Mesendoderm (in vitro differentiated cells): ENCODE results near the gene PSD2.

Source experiments
- DNase-seq: peaks from one replicate; pipeline ENCODE4 v3.0.0; 2013
- H2AK5ac ChIP-seq: 2 replicates; pipeline ENCODE4 v1.6.1; 2013; ENCODE audit warnings: low read length, inconsistent platforms
- H2BK120ac ChIP-seq: 2 replicates; pipeline ENCODE4 v1.6.1; 2013; ENCODE audit warnings: low read depth, mild to moderate bottlenecking, low read length, moderate library complexity, mixed read lengths
- H2BK15ac ChIP-seq: replicated peaks from 2 replicates; pipeline ENCODE4 v1.6.1; 2013; ENCODE audit warnings: low read depth, mild to moderate bottlenecking, moderate library complexity
- H2BK5ac ChIP-seq: 2 replicates; pipeline ENCODE4 v1.6.1; 2013; ENCODE audit warnings: low read length, inconsistent platforms
- H3K18ac ChIP-seq: 2 replicates; pipeline ENCODE4 v1.6.1; 2013; ENCODE audit warnings: mild to moderate bottlenecking, low read length, mixed read lengths
- H3K23ac ChIP-seq: one replicate; pipeline ENCODE4 v1.6.1; 2013; ENCODE audit warnings: low read length
- H3K27ac ChIP-seq: 2 replicates; pipeline ENCODE4 v1.5.1; 2013; ENCODE audit warnings: low read depth, mild to moderate bottlenecking, inconsistent platforms, low read length, moderate library complexity
- H3K27me3 ChIP-seq: 2 replicates; pipeline ENCODE4 v1.6.1; 2013; ENCODE audit warnings: low read length, control low read depth, mild to moderate bottlenecking, inconsistent platforms; ENCODE audit not compliant: insufficient read depth, poor library complexity
- H3K36me3 ChIP-seq: 2 replicates; pipeline ENCODE4 v1.6.1; 2013; ENCODE audit warnings: low read length, inconsistent platforms; ENCODE audit not compliant: control insufficient read depth, insufficient read depth
- H3K4ac ChIP-seq: one replicate; pipeline ENCODE4 v1.6.1; 2013; ENCODE audit warnings: low read depth, mild to moderate bottlenecking, low read length, moderate library complexity
- H3K4me1 ChIP-seq: 2 replicates; pipeline ENCODE4 v1.6.1; 2013; ENCODE audit warnings: low read depth, low read length, inconsistent platforms; ENCODE audit not compliant: control insufficient read depth
- H3K4me2 ChIP-seq: 2 replicates; pipeline ENCODE4 v1.6.1; 2013; ENCODE audit warnings: low read length
- H3K4me3 ChIP-seq: 2 replicates; pipeline ENCODE4 v1.5.1; 2013; ENCODE audit warnings: mild to moderate bottlenecking, low read length
- H3K56ac ChIP-seq: one replicate; pipeline ENCODE4 v1.6.1; 2013; ENCODE audit warnings: low read length
- H3K79me1 ChIP-seq: 2 replicates; pipeline ENCODE4 v1.6.1; 2013; ENCODE audit warnings: low read length, inconsistent platforms
- H3K79me2 ChIP-seq: 2 replicates; pipeline ENCODE4 v1.6.1; 2013; ENCODE audit warnings: mild to moderate bottlenecking, low read length; ENCODE audit not compliant: control insufficient read depth, insufficient read depth
- H3K9ac ChIP-seq: 2 replicates; pipeline ENCODE4 v1.6.1; 2013; ENCODE audit warnings: low read length, inconsistent platforms
- H4K5ac ChIP-seq: one replicate; pipeline ENCODE4 v1.6.1; 2013; ENCODE audit warnings: low read length
- H4K8ac ChIP-seq: one replicate; pipeline ENCODE4 v1.6.1; 2013; ENCODE audit warnings: low read depth, mild to moderate bottlenecking, control low read depth, low read length, moderate library complexity
- WGBS: extraction: QIAGEN DNeasy Blood & Tissue Kit; methylation state at CpG from one replicate; pipeline ENCODE4 v1.1.7; 2013; ENCODE audit warnings: low lambda C conversion rate, missing lambda C conversion rate; ENCODE audit not compliant: insufficient coverage; ENCODE audit errors: extremely low coverage; 5-methylcytosine and 5-hydroxymethylcytosine counted together

The PSD2 gene

DNA sequence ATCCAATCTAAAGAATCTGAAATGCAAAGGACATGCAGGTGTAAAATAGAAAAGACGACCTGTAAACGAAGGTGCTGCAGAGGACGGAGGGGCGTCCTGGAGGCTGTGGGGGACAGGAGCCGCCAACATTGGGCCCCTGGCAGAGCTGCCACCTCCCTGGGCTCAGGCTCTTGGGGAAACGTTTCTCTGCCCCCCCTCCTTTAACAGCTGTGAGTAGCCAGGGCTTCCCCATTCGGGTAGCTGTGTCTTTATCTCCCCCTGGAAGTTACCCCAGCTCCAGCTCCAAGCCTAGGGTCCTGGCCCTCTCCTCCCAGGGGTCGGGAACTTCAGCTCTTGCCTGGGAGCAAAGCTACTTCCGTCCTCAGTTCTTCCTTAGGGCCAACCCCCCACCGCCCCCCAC lies 51.5 kb downstream of the PSD2 start:
- Histone ChIP-seq H2BK15ac (no peak overlapping the region), H3K4me3 (no peak overlapping the region), H3K4me2 (no peak overlapping the region), H3K27me3 (peaks cover 12% of the 10 kb centered on the region), H3K36me3 (no peaks in the 10 kb centered on the region), H3K79me2 (no peaks in the 10 kb centered on the region), H3K27ac (no peak overlapping the region), H3K23ac (no peak overlapping the region), H4K8ac (no peak overlapping the region), H3K4me1 (no peaks in the 10 kb centered on the region), H3K4ac (no peak overlapping the region), H3K18ac (no peak overlapping the region), H3K56ac (no peak overlapping the region), H2BK5ac (no peak overlapping the region), H2BK120ac (no peak overlapping the region), H3K79me1 (no peaks in the 10 kb centered on the region), H2AK5ac (no peak overlapping the region), H3K9ac (no peak overlapping the region), H4K5ac (no peak overlapping the region)
- WGBS, result no CpG with 5 or more reads among the region's 10 CpGs
- no peak for DNase-seq

DNA sequence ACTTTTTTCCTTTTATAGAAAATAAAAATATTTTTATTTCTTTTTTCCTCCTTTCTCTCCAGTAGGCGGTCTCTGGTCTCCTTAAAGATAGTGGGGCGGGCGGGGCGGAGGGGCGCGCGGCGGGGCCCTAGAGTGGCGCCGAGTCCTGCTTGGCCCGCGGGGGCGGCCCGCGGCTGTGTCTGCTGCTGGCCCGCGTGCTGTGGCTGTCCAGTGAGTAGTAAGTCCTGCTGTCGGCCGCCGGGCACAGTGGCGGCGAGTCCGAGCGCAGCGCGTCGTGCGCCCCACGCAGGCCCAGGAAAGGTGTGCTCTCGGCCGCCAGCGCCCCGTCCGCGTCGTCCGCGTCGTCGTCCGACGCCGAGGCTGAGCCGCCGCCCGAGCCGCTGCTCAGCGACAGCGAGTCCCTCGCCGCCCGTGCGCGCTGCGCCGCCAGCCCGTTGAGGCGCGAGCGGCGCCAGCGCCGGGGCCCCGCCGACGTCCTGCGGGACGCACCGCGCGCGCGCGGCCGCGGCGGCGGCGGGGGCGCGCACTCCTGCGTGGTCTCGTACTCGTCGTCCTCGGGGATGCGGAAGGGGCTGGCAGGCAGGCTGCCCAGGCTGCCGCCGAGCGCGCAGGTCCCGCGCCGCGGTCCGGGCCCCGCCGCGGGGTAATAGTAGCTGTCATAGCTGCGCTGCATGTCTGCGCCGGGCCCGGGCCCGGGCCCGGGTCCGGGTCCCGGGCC lies 52.3 kb downstream of the PSD2 start:
- no peak overlapping the region for H3K4ac ChIP-seq
- no peak overlapping the region for H3K27ac ChIP-seq
- no peak overlapping the region for H4K8ac ChIP-seq
- no peaks in the 10 kb centered on the region for H3K36me3 ChIP-seq
- H2BK15ac ChIP-seq, result no peak overlapping the region
- H3K27me3 ChIP-seq, result peaks cover 12% of the 10 kb centered on the region
- peak overlapping the region; percentile 53 for H3K4me2 ChIP-seq
- H2BK120ac ChIP-seq, result no peak overlapping the region
- peak; percentile 60 for DNase-seq
- no peak overlapping the region for H2BK5ac ChIP-seq
- H3K18ac ChIP-seq, result no peak overlapping the region
- no peak overlapping the region for H2AK5ac ChIP-seq
- H3K4me1 ChIP-seq, result no peaks in the 10 kb centered on the region
- H3K4me3 ChIP-seq, result peak overlapping the region; percentile 5
- H4K5ac ChIP-seq, result no peak overlapping the region
- peak overlapping the region; percentile 76 for H3K56ac ChIP-seq
- H3K79me1 ChIP-seq, result no peaks in the 10 kb centered on the region
- peak overlapping the region; percentile 51 for H3K9ac ChIP-seq
- H3K79me2 ChIP-seq, result no peaks in the 10 kb centered on the region
- no peak overlapping the region for H3K23ac ChIP-seq
- no CpG with 5 or more reads among the region's 107 CpGs for WGBS

DNA sequence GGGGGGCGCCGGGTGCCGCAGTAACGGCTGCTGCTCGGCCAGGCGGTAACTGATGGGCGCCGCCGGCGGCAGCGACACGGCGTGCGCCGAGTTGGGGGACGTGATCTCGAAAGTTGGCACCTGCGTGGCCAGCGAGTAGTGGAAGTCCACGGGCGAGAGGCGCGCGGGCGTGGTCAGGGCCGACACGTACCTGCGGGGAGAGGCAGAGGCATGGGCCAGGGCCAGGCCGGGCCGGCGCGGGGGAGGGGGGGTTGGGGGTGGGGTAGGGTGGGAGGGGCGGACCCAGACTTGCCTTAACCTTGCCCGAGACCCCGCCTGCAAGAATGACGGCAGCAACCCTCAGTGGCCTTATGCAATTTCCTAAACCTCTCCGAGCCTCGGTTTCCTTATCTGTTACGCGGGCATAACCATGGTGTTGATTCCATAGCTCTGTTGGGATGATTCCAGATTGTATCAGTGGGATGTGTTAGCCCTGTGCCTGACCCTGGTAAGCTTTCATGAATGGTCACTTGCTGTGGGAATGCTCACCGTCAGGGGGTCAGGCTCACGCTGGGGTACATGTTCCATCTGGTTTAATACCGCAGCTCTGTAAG lies 53.0 kb downstream of the PSD2 start:
- H4K8ac ChIP-seq, result no peak overlapping the region
- peak overlapping the region; percentile 43 for H3K9ac ChIP-seq
- H2BK15ac ChIP-seq, result no peak overlapping the region
- H3K4me2 ChIP-seq, result peak overlapping the region; percentile 53
- H3K23ac ChIP-seq, result no peak overlapping the region
- no peak overlapping the region for H2AK5ac ChIP-seq
- no CpG with 5 or more reads among the region's 43 CpGs for WGBS
- H3K4me1 ChIP-seq, result no peaks in the 10 kb centered on the region
- H3K18ac ChIP-seq, result no peak overlapping the region
- H3K27ac ChIP-seq, result no peak overlapping the region
- H3K36me3 ChIP-seq, result no peaks in the 10 kb centered on the region
- H3K27me3 ChIP-seq, result peaks cover 12% of the 10 kb centered on the region
- no peak overlapping the region for H2BK120ac ChIP-seq
- H4K5ac ChIP-seq, result no peak overlapping the region
- H2BK5ac ChIP-seq, result no peak overlapping the region
- no peaks in the 10 kb centered on the region for H3K79me2 ChIP-seq
- H3K4ac ChIP-seq, result no peak overlapping the region
- DNase-seq, result peak; percentile 24
- H3K79me1 ChIP-seq, result no peaks in the 10 kb centered on the region
- peak overlapping the region; percentile 5 for H3K4me3 ChIP-seq
- peak overlapping the region; percentile 75 for H3K56ac ChIP-seq

DNA sequence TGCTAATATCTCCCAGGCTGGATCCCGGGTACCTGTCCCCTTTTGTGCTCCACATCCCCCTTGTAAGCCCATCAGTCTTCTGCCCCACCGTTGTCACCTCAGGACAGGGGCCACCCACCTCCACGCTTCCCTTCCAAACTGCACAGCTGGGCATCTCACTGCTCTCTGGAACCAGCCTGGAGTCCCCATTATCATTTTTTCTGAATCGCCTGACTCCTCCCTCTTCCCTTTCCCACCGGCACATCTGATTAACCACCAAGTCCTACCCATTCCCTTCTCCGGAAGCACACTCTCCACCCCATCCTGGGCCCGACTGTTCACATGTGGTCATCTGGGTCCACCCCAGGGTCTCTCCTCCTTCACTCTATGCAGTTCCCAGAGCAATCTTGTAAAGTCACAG lies 53.9 kb downstream of the PSD2 start:
- H3K4me1 ChIP-seq, result no peaks in the 10 kb centered on the region
- H3K56ac ChIP-seq, result no peak overlapping the region
- no peak overlapping the region for H4K8ac ChIP-seq
- H3K27ac ChIP-seq, result no peak overlapping the region
- no peaks in the 10 kb centered on the region for H3K79me2 ChIP-seq
- no peak overlapping the region for H2BK120ac ChIP-seq
- H3K36me3 ChIP-seq, result no peaks in the 10 kb centered on the region
- no peak overlapping the region for H3K9ac ChIP-seq
- no peaks in the 10 kb centered on the region for H3K79me1 ChIP-seq
- H3K23ac ChIP-seq, result no peak overlapping the region
- H3K4me2 ChIP-seq, result no peak overlapping the region
- no peak overlapping the region for H3K4me3 ChIP-seq
- H3K18ac ChIP-seq, result no peak overlapping the region
- H3K27me3 ChIP-seq, result peaks cover 12% of the 10 kb centered on the region
- no peak overlapping the region for H2BK15ac ChIP-seq
- no CpG with 5 or more reads among the region's 7 CpGs for WGBS
- no peak overlapping the region for H2BK5ac ChIP-seq
- no peak overlapping the region for H3K4ac ChIP-seq
- no peak for DNase-seq
- no peak overlapping the region for H2AK5ac ChIP-seq
- no peak overlapping the region for H4K5ac ChIP-seq

DNA sequence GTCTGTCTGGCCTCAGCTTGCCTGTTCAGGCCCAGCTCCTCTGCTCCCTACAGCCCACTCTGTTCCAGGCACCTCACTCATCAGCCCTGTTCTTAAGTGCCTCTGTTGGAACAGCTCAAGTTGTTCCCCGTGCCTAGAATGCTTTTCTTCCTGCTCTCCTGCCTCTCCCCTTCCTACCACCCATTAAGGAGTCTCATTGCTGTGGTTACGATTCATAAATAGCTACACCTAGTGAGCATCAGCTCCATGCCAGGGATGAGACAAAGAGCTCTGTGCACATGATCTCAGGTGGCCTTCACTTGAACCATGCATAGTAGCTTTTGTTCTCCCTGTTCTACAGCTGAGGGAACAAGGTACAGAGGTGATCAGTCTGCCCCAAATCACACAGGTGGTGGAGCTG lies 54.3 kb downstream of the PSD2 start:
- no peaks in the 10 kb centered on the region for H3K36me3 ChIP-seq
- H2BK120ac ChIP-seq, result no peak overlapping the region
- no peak overlapping the region for H3K23ac ChIP-seq
- H3K27me3 ChIP-seq, result peaks cover 12% of the 10 kb centered on the region
- WGBS, result no CpG with 5 or more reads among the region's 2 CpGs
- no peak overlapping the region for H3K4ac ChIP-seq
- no peaks in the 10 kb centered on the region for H3K4me1 ChIP-seq
- H2AK5ac ChIP-seq, result no peak overlapping the region
- H3K56ac ChIP-seq, result no peak overlapping the region
- H2BK5ac ChIP-seq, result no peak overlapping the region
- no peak overlapping the region for H3K27ac ChIP-seq
- no peak overlapping the region for H3K9ac ChIP-seq
- no peak for DNase-seq
- H2BK15ac ChIP-seq, result no peak overlapping the region
- no peaks in the 10 kb centered on the region for H3K79me2 ChIP-seq
- H3K18ac ChIP-seq, result no peak overlapping the region
- H3K4me3 ChIP-seq, result no peak overlapping the region
- H3K4me2 ChIP-seq, result no peak overlapping the region
- H3K79me1 ChIP-seq, result no peaks in the 10 kb centered on the region
- H4K8ac ChIP-seq, result no peak overlapping the region
- H4K5ac ChIP-seq, result no peak overlapping the region
